C1 segment of cervical spinal cord (tissue), 14 donors: Measurements from ENCODE around the gene LYAR.
"Not testable (repeated sequence)": the region's sequence is repeated elsewhere in the genome, so short reads cannot be mapped to it uniquely, and the experiment has no call there.

Experiments used
- DNase-seq, 14 donors: peaks; one replicate each; lab custom pipeline; 2025; lab: John Stamatoyannopoulos, UW

Gene LYAR

GRCh38 chr4:4268776-4269175 is 21.2 kb downstream of the LYAR start:
- DNase-seq: no peak

- no peak for DNase-seq
Measured at GRCh38 chr4:4267981-4268380, 22.0 kb downstream of the LYAR start.

GRCh38 chr4:4260185-4260751 is 29.7 kb downstream of the LYAR start:
- DNase-seq: no peak

- DNase-seq: no peak
Measured at GRCh38 chr4:4259484-4260100, 30.4 kb downstream of the LYAR start.

- not testable (repeated sequence) for DNase-seq
Measured at GRCh38 chr4:4257705-4258104, 32.2 kb downstream of the LYAR start.

- peak in 1 of 14 donors; percentile 8 for DNase-seq
Measured at GRCh38 chr4:4256799-4257198, 33.2 kb downstream of the LYAR start.

- DNase-seq: peak in 11 of 14 donors; percentile 11 to 84 (median 56)
Measured at GRCh38 chr4:4254666-4255065, 35.3 kb downstream of the LYAR start.

GRCh38 chr4:4254199-4254598 is 35.8 kb downstream of the LYAR start:
- peak in 2 of 14 donors; percentile 34 to 46 for DNase-seq

- DNase-seq: no peak
Measured at GRCh38 chr4:4249866-4250265, 40.1 kb downstream of the LYAR start.

GRCh38 chr4:4249342-4249741 is 40.6 kb downstream of the LYAR start:
- not testable (repeated sequence) for DNase-seq

GRCh38 chr4:4248885-4249203 is 41.1 kb downstream of the LYAR start:
- no peak for DNase-seq

- DNase-seq: peak; percentile 73 to 98 (median 90)
Measured at GRCh38 chr4:4248029-4248884, 41.7 kb downstream of the LYAR start, which contains the start of gene TMEM128. TSS of gene TMEM128 (minus strand) at chr4:4248223. CDS start at chr4:4248202, 21 bp downstream.

GRCh38 chr4:4247696-4248028 is 42.3 kb downstream of the LYAR start:
- DNase-seq: no peak

- DNase-seq: no peak
Measured at GRCh38 chr4:4245172-4245571, 44.8 kb downstream of the LYAR start.

- not testable (repeated sequence) for DNase-seq
Measured at GRCh38 chr4:4239551-4239950, 50.4 kb downstream of the LYAR start.

GRCh38 chr4:4233610-4234009 is 56.3 kb downstream of the LYAR start:
- DNase-seq: no peak

- DNase-seq: no peak
Measured at GRCh38 chr4:4228356-4228668, 61.6 kb downstream of the LYAR start.

- DNase-seq: no peak
Measured at GRCh38 chr4:4227510-4228355, 62.2 kb downstream of the LYAR start.

GRCh38 chr4:4226606-4227438 is 63.1 kb downstream of the LYAR start, which contains the start of gene OTOP1:
TSS of gene OTOP1 (minus strand) at chr4:4226929. CDS start at chr4:4226864, 65 bp downstream.
- no peak for DNase-seq

- DNase-seq: no peak
Measured at GRCh38 chr4:4225915-4226605, 63.9 kb downstream of the LYAR start.
